SJSA1 (cell line): Measurements from ENCODE around the gene TMEM120B. TPM values are rescaled to one million over a fixed set of nuclear protein-coding genes. Genes with fewer than 3 reads are reported as not detected.
"Not testable (repeated sequence)": the region's sequence is repeated elsewhere in the genome, so short reads cannot be mapped to it uniquely, and the experiment has no call there.

Source experiments
- DNase-seq, 2 experiments: peaks; one replicate each; pipeline ENCODE4 v3.0.0-alpha.2; 2015 to 2020; ENCODE audit warnings: low spot score in 2 of 2, low read depth in 1 of 2
- H3K27ac ChIP-seq: fragments of 250-450 bp; sonication (Bioruptor Pico); 2 replicates; pipeline ENCODE4 v1.5.1; 2020; ENCODE audit warnings: mild to moderate bottlenecking, moderate library complexity
- H3K27me3 ChIP-seq: fragments of 250-450 bp; sonication (Bioruptor Pico); replicated peaks from 2 replicates; pipeline ENCODE4 v1.5.1; 2020; ENCODE audit warnings: mild to moderate bottlenecking, moderate library complexity
- H3K36me3 ChIP-seq: fragments of 250-450 bp; sonication (Bioruptor Pico); 2 replicates; pipeline ENCODE4 v1.5.1; 2020; ENCODE audit warnings: mild to moderate bottlenecking
- H3K4me1 ChIP-seq: fragments of 250-450 bp; sonication (Bioruptor Pico); replicated peaks from 2 replicates; pipeline ENCODE4 v1.6.1; 2021; ENCODE audit warnings: mild to moderate bottlenecking
- H3K4me3 ChIP-seq: fragments of 250-450 bp; sonication (Bioruptor Pico); 2 replicates; pipeline ENCODE4 v1.5.1; 2020; ENCODE audit warnings: mild to moderate bottlenecking
- H3K9me3 ChIP-seq: fragments of 250-450 bp; sonication (Bioruptor Pico); replicated peaks from 2 replicates; pipeline ENCODE4 v1.5.1; 2020; ENCODE audit warnings: mild to moderate bottlenecking
- total RNA-seq: library from RNA; depleted of rRNA; stranded (reverse); fragments of >200 nt; shearing (Covaris generic); gene quantifications from 2 replicates; pipeline ENCODE4 v1.2.3, GENCODE V29; 2014

The TMEM120B gene
- total RNA-seq, 1 experiment from 2014 or later: 14.0 TPM

DNA sequence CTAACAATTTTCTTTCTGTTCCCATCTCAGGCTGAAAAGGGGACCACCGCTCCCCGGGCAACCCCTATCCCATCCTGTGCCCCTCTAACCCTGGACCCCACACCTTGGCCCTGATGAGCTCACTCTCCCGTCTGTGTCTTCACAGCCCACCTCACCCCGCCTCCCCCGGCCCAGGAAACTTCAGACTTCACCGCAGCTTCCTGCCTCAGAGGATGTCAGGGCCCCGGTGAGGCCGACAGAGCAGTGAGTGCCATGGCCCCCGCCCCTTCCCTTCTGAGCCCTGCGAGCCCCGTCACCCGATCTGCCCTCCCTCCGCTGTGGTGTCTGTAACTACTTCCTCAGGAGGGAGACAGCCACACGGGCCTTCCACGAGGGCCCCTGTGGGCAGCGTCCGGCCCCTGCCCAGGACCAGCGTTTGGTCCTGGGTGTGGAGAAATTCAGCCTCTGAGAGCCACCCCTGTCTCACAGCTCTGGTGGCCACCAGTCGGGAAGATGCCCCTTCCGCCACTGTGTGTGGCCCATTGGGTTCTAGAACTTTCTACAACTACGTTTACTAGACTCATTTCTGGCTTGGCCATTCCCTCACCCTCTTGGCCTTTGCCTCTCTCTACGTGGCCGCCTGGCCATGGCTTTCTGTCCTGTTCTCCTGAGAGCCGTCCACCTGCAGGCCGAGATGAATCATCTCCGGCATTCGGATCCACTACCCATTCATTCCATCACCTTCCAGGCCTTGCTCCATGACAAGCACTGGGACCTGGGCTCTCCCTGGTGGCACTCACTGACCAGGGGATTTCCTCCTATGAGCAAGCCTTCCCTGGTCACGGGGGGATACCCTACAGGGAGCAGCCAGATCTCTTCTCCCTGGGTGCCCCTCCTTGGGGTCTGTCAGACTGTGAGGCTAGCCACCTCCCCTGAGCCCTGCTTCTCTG lies 77.5 kb downstream of the TMEM120B start:
- DNase-seq: no peak
- no peak overlapping the region for H3K4me3 ChIP-seq

DNA sequence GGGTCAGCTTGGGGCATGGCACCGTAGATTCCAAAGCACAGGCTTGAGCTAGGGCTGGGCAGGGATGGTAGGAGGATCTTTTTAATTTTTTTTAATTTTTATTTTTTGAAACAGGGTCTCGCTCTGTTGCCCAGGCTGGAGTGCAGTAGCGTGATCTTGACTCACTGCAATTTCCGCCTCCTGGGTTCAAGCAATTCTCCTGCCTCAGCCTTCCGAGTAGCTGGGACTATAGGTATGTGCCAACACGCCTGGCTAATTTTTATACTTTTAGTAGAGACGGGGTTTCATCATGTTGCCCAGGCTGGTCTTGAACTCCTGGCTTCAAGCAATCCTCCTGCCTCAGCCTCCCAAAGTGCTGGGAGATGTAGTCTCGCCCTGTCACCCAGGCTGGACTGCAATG lies 78.2 kb downstream of the TMEM120B start:
- not testable (repeated sequence) for H3K27me3 ChIP-seq, H3K9me3 ChIP-seq, H3K4me3 ChIP-seq, H3K36me3 ChIP-seq, H3K27ac ChIP-seq, DNase-seq
- H3K4me1 ChIP-seq: peaks cover 33% of the 10 kb centered on the region

More for the DNA sequence above, 77.5 kb downstream of the TMEM120B start:
- 0 out of 2 replicates have a peak, but pooled peaks cover 2% of the 10 kb centered on the region for H3K9me3 ChIP-seq
- peaks cover under 1% of the 10 kb centered on the region for H3K36me3 ChIP-seq
- H3K27me3 ChIP-seq: no peaks in the 10 kb centered on the region
- H3K27ac ChIP-seq: no peak overlapping the region
- H3K4me1 ChIP-seq: peaks cover 27% of the 10 kb centered on the region

DNA sequence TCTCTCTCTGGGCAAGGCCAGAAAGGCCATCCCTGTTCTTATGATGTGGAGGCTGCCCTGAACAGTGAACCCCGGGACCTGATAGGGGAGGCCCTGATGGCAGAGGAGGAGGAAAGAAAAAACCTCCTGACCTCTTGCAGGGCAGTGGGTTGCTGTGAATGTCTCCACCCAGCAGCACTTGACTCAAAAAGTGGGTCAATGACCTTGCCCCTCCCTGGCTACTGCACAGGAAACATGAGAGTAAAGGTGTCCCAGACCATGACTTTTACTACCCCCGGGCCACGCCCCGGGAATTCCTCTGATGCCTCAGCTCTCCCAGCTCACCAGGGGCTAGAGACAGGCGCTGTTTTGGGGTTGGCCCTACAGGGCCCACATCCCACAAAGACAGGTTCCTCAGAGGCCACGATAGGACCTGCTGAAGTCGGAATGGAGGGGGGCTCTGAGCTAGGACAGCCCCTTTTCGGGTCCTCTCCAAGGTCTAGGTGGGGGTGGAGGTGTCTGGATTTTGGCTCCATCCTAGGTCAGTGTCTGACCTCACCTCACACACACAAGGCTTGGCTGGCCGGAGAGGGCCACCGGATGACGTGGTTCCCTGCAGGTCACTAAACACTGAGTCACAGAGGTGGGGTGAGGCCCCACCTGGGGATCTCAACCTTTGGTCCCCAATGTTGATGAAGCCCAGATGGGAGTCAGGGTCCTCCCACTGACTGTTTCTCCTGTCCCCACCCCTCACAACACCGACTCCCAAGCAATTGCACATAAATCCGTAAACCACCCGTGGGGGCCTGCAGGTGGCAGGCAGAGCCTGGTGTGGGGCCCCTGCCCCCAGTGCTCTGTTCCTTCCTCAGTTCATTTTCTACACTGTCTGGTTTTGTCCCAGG lies 79.4 kb downstream of the TMEM120B start:
- H3K36me3 ChIP-seq: peaks cover 15% of the 10 kb centered on the region
- H3K4me3 ChIP-seq: no peak overlapping the region
- peaks cover 27% of the 10 kb centered on the region for H3K4me1 ChIP-seq
- H3K27me3 ChIP-seq: no peaks in the 10 kb centered on the region
- 0 out of 2 replicates have a peak, but pooled peaks cover 2% of the 10 kb centered on the region for H3K9me3 ChIP-seq
- no peak for DNase-seq
- H3K27ac ChIP-seq: no peak overlapping the region

DNA sequence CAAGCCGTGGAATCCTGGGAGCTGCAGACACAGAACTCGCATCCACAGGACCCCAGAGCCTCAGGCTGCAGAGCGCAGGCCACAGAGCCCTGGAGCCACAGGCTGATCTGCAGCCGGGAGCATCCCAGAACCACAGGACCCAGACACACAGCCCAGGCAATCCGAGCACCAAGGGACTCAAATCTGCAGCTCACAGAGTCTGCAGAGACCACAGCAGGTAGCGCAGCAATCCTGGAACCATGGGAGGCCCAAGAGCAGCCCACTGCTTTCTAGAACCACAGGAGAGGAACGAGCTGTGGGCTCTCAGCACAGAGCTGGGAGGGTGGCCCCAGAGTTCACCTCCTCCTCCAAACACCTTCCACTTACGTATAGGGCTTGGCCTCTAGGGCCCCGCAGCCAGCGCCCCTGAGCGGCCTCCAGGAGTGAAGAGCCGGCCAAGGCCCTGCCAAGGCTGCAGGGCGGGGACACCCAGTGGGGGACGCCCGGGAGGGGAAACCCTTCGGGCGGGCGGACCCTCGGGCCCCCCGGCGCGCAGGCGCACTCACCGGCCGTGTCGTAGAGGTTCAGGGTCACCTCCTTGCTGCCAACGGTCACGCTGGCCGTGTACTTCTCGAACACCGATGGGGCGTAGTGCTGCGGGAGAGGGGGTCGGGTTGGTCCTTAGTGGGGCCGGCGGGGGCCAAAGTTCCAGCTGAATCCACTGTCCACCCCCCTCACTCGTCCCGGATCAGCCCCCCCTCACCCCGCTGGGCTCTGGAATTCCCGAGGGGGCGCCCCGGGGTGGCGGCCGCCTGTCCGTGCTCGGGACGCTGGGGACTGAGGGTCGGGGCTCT lies 80.3 kb downstream of the TMEM120B start:
- DNase-seq: no peak
- peaks cover 20% of the 10 kb centered on the region for H3K36me3 ChIP-seq
- no peaks in the 10 kb centered on the region for H3K27me3 ChIP-seq
- peak overlapping the region; percentile 38 for H3K4me3 ChIP-seq
- H3K9me3 ChIP-seq: 0 out of 2 replicates have a peak, but pooled peaks cover 2% of the 10 kb centered on the region
- peaks cover 27% of the 10 kb centered on the region for H3K4me1 ChIP-seq
- no peak overlapping the region for H3K27ac ChIP-seq

DNA sequence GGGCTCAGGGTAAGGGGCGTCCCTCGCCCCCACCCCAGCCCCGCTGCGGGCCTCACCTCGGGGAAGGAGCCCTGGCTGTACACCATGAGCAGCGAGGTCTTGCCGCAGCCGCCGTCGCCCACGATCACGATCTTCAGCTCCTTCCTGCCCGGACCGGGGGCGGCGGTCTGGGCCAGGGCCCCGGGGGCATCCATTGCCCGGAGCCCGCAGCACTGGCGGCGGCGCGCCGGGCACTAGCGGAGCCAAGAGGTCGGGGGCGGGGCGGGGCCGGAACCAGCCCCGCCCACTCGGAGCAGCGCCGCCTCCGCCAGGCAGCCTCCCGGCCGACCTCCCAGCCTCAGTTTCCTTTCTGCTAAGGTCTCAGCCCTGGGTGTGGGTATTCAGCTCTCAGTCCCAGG lies 80.9 kb downstream of the TMEM120B start, which contains the start of gene RHOF:
Gene RHOF (minus strand): TSS at position 249 of the 398 bp plus-strand sequence. CDS start 55 bp downstream, at position 194.
- H3K27me3 ChIP-seq: no peaks in the 10 kb centered on the region
- peaks cover 26% of the 10 kb centered on the region for H3K36me3 ChIP-seq
- H3K4me1 ChIP-seq: peaks cover 32% of the 10 kb centered on the region
- 0 out of 2 replicates have a peak, but pooled peaks cover 2% of the 10 kb centered on the region for H3K9me3 ChIP-seq
- H3K4me3 ChIP-seq: peak within 1 kb of the TSS; percentile 38
- no peak for DNase-seq
- H3K27ac ChIP-seq: peak within 1 kb of the TSS; percentile 33

DNA sequence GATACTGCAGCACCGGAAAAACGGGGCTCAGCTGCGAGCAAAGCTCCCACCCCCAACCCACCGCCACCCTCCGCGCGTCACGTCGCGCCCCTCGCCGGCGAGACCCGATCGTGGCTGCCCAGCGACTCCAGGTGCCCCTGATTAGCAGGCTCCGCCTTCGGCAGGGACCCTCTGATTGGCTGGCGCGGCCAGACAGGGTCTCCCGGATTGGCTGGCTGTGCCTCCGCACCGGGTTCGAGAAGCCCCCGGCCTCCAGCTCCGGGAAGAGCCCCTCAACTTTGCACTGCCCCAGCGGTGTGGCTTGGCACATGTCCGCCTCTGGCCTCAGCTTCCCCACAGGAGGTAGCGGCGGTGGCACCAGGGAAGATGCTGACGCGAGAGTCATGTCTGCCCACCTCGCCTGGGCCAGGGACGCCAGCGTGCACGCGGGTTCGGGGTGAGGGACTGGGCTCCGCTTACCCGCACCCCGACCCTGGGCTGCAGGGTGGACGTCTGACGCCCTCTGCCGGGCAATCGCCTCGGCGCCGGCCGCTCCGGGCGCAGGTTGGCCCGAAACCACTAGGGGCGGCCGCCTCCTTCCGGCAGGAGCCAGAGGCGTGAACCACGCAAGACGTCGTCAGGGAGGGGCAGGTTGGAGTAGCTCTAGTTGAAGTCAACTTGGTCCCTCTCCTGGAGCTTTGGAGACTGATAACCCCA lies 81.4 kb downstream of the TMEM120B start:
- H3K27ac ChIP-seq: no peak overlapping the region
- peaks cover 31% of the 10 kb centered on the region for H3K36me3 ChIP-seq
- peaks cover 37% of the 10 kb centered on the region for H3K4me1 ChIP-seq
- H3K27me3 ChIP-seq: no peaks in the 10 kb centered on the region
- H3K9me3 ChIP-seq: 0 out of 2 replicates have a peak, but pooled peaks cover 2% of the 10 kb centered on the region
- peak overlapping the region; percentile 38 for H3K4me3 ChIP-seq
- peak; percentile 90 to 93 for DNase-seq

DNA sequence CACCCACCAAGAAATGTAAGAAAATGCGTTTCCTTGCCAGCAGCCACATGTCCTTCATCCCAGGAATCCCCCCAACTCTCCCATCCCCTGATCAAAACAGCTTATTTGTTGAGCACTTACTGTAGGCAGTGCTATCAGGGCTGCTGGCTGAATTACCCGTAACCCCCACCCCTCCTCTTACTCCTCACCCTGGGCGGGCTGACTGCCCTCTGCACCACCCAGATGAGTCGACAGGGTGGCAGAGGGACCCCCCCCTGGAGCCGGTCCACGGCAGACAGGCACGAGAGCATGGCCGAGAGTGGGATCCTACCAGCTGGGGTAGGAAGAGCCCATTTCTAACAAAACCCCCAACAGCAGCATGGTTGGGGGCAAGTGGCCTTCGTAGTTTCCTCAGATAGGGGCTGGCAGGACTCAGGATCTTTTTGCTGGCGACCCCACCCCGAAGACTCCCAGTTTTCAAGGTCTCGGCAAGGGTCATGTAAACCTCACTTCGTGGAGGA lies 82.0 kb downstream of the TMEM120B start:
- Histone ChIP-seq H3K27ac (peak overlapping the region; percentile 33), H3K27me3 (no peaks in the 10 kb centered on the region), H3K4me3 (peak overlapping the region; percentile 38), H3K36me3 (peaks cover 35% of the 10 kb centered on the region), H3K4me1 (peaks cover 42% of the 10 kb centered on the region), H3K9me3 (0 out of 2 replicates have a peak, but pooled peaks cover 2% of the 10 kb centered on the region)
- peak in 1 of 2 experiments; percentile 66 for DNase-seq

DNA sequence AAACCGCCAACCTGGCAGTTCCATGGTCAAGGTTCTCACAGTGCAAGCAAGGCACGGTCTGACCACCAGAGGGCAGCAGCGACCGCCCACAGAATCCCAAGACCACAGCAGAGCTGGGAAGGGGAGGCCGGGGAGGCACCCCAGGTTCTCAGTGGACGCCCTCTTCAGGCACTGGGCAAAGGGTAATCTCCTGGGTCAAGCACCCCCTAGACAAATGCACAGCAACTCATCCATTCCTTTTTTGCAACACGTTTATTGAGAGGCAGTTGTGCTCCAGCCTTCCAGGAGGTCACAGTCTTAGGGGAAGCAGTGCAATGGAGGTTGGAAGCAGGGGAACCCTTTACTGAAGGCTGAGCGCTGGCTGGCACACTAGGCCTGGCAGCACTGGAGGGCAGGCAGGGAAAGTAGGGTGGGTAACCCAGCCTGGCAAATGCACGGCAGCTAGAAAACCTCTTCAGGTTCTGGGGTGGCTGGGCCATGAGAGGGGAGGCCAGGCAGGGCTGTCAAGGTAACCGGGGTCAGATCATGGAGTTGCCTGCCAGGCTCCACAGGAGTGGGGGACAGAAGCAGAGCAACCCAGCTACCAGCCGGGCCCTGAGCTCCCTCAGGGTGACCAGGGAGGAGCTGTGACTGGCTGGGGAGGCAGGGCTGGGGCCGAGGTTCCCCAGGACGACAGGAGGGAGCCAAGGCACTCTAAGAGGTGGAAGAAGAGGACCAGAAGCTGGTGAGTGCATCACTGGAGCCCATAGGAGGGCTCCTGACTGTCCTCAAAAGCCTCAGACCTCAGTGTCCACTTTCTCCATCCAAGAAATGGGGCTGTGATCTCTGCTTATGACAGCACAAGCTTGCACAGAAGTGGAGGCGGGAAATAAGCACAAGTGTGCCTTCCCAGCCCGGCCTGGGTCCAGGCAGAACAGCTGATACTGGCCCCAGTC lies 82.7 kb downstream of the TMEM120B start:
- 0 out of 2 replicates have a peak, but pooled peaks cover 2% of the 10 kb centered on the region for H3K9me3 ChIP-seq
- peak overlapping the region; percentile 38 for H3K4me3 ChIP-seq
- peaks cover 47% of the 10 kb centered on the region for H3K4me1 ChIP-seq
- peaks cover 35% of the 10 kb centered on the region for H3K36me3 ChIP-seq
- peak overlapping the region; percentile 33 for H3K27ac ChIP-seq
- DNase-seq: peak; percentile 78 to 80
- H3K27me3 ChIP-seq: no peaks in the 10 kb centered on the region

DNA sequence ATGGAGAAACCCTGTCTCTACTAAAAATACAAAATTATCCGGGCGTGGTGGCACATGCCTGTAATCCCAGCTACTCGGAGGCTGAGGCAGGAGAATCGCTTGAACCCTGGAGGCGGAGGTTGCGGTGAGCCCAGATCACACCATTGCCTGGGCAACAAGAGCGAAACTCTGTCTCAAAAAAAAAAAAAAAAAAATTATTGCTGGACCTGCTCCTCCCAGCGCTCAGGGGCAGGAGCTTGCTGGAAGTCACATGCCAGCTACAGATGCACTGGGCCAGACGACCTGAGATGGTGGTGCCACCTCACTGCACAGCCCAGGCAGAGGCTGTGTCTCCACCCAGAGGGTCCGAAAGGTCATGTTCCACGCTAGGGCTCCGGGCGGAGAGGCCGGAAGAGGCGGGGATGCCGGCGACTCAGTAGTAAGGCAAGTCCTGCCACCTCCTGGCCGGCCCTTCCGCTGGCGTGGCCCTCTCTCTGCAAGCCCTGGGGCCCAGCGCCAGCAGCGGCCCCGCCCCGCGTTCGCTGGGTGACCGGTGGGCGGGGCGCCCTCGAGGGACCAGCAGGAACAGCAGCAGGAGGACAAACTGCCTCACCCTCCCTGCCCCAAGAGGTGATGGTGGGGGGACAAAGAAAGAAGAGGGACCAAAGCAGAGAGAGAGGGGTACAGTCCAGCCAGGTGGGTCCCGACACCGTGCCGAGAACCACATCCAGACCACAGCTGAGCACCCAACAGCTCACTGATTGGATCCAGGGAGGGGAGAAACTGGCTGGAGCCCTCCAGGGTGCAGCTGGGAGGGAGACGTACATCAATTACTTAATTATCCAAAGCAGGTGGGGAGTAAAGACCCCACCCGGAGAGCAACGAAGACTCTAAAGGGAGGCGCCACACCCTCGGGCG lies 84.6 kb downstream of the TMEM120B start:
- no peak for DNase-seq
- Histone ChIP-seq H3K4me1 (peaks cover 65% of the 10 kb centered on the region), H3K4me3 (no peak overlapping the region), H3K36me3 (peaks cover 42% of the 10 kb centered on the region), H3K9me3 (0 out of 2 replicates have a peak, but pooled peaks cover 2% of the 10 kb centered on the region), H3K27ac (no peak overlapping the region), H3K27me3 (no peaks in the 10 kb centered on the region)

DNA sequence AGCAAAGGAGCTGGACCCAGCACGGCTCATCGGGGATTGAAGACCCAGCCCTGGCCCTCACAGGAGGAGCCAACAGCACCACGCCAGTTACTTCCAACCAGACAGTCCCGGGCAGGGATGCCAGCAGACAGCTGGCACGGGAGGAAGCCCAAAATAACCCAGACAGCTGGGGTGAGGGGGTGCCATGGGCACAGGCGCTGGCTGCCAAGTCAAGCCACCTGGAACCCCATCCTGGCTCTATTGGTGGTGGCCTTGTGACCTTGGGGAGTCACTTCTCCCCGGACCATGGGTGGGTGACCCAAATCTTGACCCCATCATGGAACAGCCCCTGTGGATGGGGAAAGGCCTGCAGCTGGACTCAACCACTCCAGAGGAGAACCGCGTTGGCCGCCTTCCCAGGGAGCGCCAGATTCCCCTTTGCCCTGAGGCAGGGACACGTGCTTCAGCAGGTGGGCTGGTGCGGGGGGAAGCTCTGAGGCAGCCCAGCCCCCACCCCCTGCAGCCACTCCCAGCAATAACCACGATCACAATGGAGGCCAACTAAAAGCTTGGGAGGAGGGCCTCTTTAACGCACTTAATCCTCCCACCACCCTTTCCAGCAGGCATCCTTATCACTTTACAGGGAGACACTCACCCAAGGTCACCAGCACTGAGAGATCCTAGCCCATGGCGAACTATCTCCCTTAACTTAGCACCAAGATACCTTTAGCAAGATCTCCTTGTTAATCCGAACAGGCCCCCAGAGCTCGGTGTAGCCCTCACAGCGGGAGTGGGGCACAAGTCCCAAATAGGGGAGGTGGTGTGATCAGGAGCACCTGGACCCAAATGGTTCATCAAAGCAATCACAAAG lies 85.6 kb downstream of the TMEM120B start:
- H3K27ac ChIP-seq: no peak overlapping the region
- no peak for DNase-seq
- H3K36me3 ChIP-seq: peaks cover 42% of the 10 kb centered on the region
- no peak overlapping the region for H3K4me3 ChIP-seq
- 0 out of 2 replicates have a peak, but pooled peaks cover 2% of the 10 kb centered on the region for H3K9me3 ChIP-seq
- no peaks in the 10 kb centered on the region for H3K27me3 ChIP-seq
- peaks cover 68% of the 10 kb centered on the region for H3K4me1 ChIP-seq
